HEK293 (cell line): ENCODE results near the gene TBPL1.

Source experiments
- CTCF ChIP-seq: fragments of 450-650 bp; formaldehyde crosslinking; IDR thresholded peaks from 2 replicates; pipeline ENCODE4 v1.5.1; 2016; ENCODE audit warnings: missing biosample characterization, missing genetic modification characterization
- PBX3 ChIP-seq: sonication (generic); formaldehyde crosslinking; IDR thresholded peaks from 2 replicates; pipeline ENCODE4 v1.8.1; 2022; ENCODE audit warnings: mild to moderate bottlenecking, moderate library complexity, missing genetic modification reagents
- ZBTB26 ChIP-seq: fragments of 450-650 bp; formaldehyde crosslinking; optimal IDR thresholded peaks from 2 replicates; pipeline ENCODE3; 2016; ENCODE audit warnings: missing biosample characterization, mild to moderate bottlenecking, missing genetic modification characterization

- TF ChIP-seq PBX3 (no peak), CTCF (no peak), ZBTB26 (tag by site-specific recombination) (no peak)
These were observed 1.9 kb downstream of the TBPL1 start for GRCh38 chr6:133954657-133955576.
